Measurements from ENCODE around the gene TMEM51. TPM values are rescaled to one million over a fixed set of nuclear protein-coding genes. Genes with fewer than 3 reads are reported as not detected.
A peak's percentile ranks its signal among the peaks of the same experiment; 100 is the strongest.

TMEM51 gene
- total RNA-seq, 1 donor = 0.72 TPM

- H3K36me3 ChIP-seq (ENCODE audit: insufficient read depth, low read length) = no peaks in the 10 kb centered on the region
- no peaks in the 10 kb centered on the region for H4K20me1 ChIP-seq (ENCODE audit: insufficient read depth, low read length)
- H3K79me2 ChIP-seq (ENCODE audit: insufficient read depth, low read length) = no peaks in the 10 kb centered on the region
- no peak overlapping the region for H2AFZ ChIP-seq (ENCODE audit: low read length)
- H3K4me2 ChIP-seq (ENCODE audit: insufficient read depth, low read length) = no peak overlapping the region
- peaks cover 38% of the 10 kb centered on the region for H3K27me3 ChIP-seq (ENCODE audit: insufficient read depth, low read length)
- DNase-seq (ENCODE audit: insufficient read length, low spot score, missing footprints) = no peak
- no peak overlapping the region for H3K27ac ChIP-seq (ENCODE audit: low read depth, low read length)
- peaks cover 3% of the 10 kb centered on the region for H3K4me1 ChIP-seq (ENCODE audit: insufficient read depth, low read length)
- no peaks in the 10 kb centered on the region for H3K9me3 ChIP-seq (ENCODE audit: low read depth, low read length)
- H3K4me3 ChIP-seq (ENCODE audit: insufficient read depth, low read length) = no peak overlapping the region
- no peak for TF ChIP-seq CTCF (IDR thresholded peaks at IDR 0.05; ENCODE audit: extremely low read depth, low read depth, low read length)
These were observed 92.2 kb downstream of the TMEM51 start for GRCh38 chr1:15245593-15246360.

GRCh38 chr1:15246960-15247614 is 93.5 kb downstream of the TMEM51 start, which contains the start of gene FHAD1:
TSS of gene FHAD1 (plus strand) at chr1:15247223. CDS start at chr1:15251785, 4,562 bp downstream.
- no peaks in the 10 kb centered on the region for H4K20me1 ChIP-seq (ENCODE audit: insufficient read depth, low read length)
- H2AFZ ChIP-seq (ENCODE audit: low read length) = no peak within 1 kb of the TSS
- no peaks in the 10 kb centered on the region for H3K79me2 ChIP-seq (ENCODE audit: insufficient read depth, low read length)
- H3K4me1 ChIP-seq (ENCODE audit: insufficient read depth, low read length) = peaks cover 3% of the 10 kb centered on the region
- peaks cover 48% of the 10 kb centered on the region for H3K27me3 ChIP-seq (ENCODE audit: insufficient read depth, low read length)
- H3K27ac ChIP-seq (ENCODE audit: low read depth, low read length) = no peak within 1 kb of the TSS
- H3K36me3 ChIP-seq (ENCODE audit: insufficient read depth, low read length) = no peaks in the 10 kb centered on the region
- peak within 1 kb of the TSS; percentile 53 for H3K4me3 ChIP-seq (ENCODE audit: insufficient read depth, low read length)
- peak; percentile 85 for DNase-seq (ENCODE audit: insufficient read length, low spot score, missing footprints)
- H3K9me3 ChIP-seq (ENCODE audit: low read depth, low read length) = no peaks in the 10 kb centered on the region
- H3K4me2 ChIP-seq (ENCODE audit: insufficient read depth, low read length) = peak within 1 kb of the TSS; percentile 61
- no peak for TF ChIP-seq CTCF (IDR thresholded peaks at IDR 0.05; ENCODE audit: extremely low read depth, low read depth, low read length)

- Histone ChIP-seq H3K4me2 (ENCODE audit: insufficient read depth, low read length) (no peak overlapping the region), H3K27ac (ENCODE audit: low read depth, low read length) (no peak overlapping the region), H3K36me3 (ENCODE audit: insufficient read depth, low read length) (no peaks in the 10 kb centered on the region), H4K20me1 (ENCODE audit: insufficient read depth, low read length) (no peaks in the 10 kb centered on the region), H3K27me3 (ENCODE audit: insufficient read depth, low read length) (peaks cover 53% of the 10 kb centered on the region), H2AFZ (ENCODE audit: low read length) (no peak overlapping the region), H3K9me3 (ENCODE audit: low read depth, low read length) (no peaks in the 10 kb centered on the region), H3K79me2 (ENCODE audit: insufficient read depth, low read length) (no peaks in the 10 kb centered on the region), H3K4me1 (ENCODE audit: insufficient read depth, low read length) (peaks cover 3% of the 10 kb centered on the region), H3K4me3 (ENCODE audit: insufficient read depth, low read length) (no peak overlapping the region)
- no peak for TF ChIP-seq CTCF (IDR thresholded peaks at IDR 0.05; ENCODE audit: extremely low read depth, low read depth, low read length)
- DNase-seq (ENCODE audit: insufficient read length, low spot score, missing footprints) = no peak
These were observed 94.7 kb downstream of the TMEM51 start for GRCh38 chr1:15248216-15248615.

- no peak for DNase-seq (ENCODE audit: insufficient read length, low spot score, missing footprints)
- no peak for TF ChIP-seq CTCF (IDR thresholded peaks at IDR 0.05; ENCODE audit: extremely low read depth, low read depth, low read length)
- no peak overlapping the region for H3K27ac ChIP-seq (ENCODE audit: low read depth, low read length)
- H3K4me3 ChIP-seq (ENCODE audit: insufficient read depth, low read length) = no peak overlapping the region
- no peak overlapping the region for H3K4me2 ChIP-seq (ENCODE audit: insufficient read depth, low read length)
- no peaks in the 10 kb centered on the region for H3K79me2 ChIP-seq (ENCODE audit: insufficient read depth, low read length)
- H3K36me3 ChIP-seq (ENCODE audit: insufficient read depth, low read length) = no peaks in the 10 kb centered on the region
- no peaks in the 10 kb centered on the region for H4K20me1 ChIP-seq (ENCODE audit: insufficient read depth, low read length)
- peaks cover 52% of the 10 kb centered on the region for H3K27me3 ChIP-seq (ENCODE audit: insufficient read depth, low read length)
- H2AFZ ChIP-seq (ENCODE audit: low read length) = no peak overlapping the region
- peaks cover 3% of the 10 kb centered on the region for H3K4me1 ChIP-seq (ENCODE audit: insufficient read depth, low read length)
- H3K9me3 ChIP-seq (ENCODE audit: low read depth, low read length) = no peaks in the 10 kb centered on the region
These were observed 95.5 kb downstream of the TMEM51 start for GRCh38 chr1:15249081-15249480.
